Activated T-cell treated with anti-CD3 and anti-CD28 coated beads for 1 hour (primary cell): ENCODE results near the gene SNX6.
"Not testable (repeated sequence)": the region's sequence is repeated elsewhere in the genome, so short reads cannot be mapped to it uniquely, and the experiment has no call there.

Source experiments
- DNase-seq: peaks from one replicate; pipeline ENCODE4 v3.0.0-alpha.2; 2020; ENCODE audit warnings: low read depth

SNX6 gene

GRCh38 chr14:34629657-34630529, at the start of gene SNX6:
TSS of gene SNX6 (minus strand) at chr14:34630148. CDS start at chr14:34630116, 32 bp downstream.
- DNase-seq = peak; percentile 68

- DNase-seq = no peak
Observed at GRCh38 chr14:34678735-34679134, 48.8 kb upstream of the SNX6 start.

GRCh38 chr14:34678306-34678705, 48.4 kb upstream of the SNX6 start:
- DNase-seq = no peak

DNA sequence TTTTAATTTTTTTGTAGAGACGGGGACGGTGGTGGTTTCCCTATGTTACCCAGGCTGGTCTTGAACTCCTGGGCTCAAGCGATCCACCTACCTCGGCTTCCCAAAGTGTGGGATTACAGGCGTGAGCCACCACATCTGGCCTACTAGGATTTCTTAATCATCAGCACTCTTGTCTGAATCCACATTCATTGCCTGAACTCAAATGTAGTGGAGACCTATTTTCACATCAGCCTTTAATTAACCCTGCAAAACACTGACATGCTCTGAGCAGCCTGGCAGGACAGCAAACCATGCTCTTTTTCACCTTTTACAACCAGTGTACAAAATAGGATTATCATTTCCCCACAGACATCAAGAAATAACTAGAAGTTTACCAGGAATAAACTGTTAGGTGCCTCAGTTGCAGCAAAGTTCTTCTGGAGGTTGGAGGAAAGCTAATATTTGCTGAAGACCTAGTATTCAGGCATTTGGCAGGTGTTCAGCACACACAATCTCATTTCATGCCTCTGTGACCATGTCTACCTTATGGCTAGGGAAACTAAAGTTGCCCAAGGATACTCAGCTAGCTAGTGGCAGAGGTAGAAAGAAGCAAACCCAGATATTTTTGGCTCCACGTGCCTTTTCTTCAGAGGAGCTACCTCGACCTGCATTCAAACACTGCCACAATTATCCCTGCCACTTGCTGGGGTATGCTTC, 46.7 kb upstream of the SNX6 start:
- DNase-seq = no peak

GRCh38 chr14:34673702-34674101, 43.8 kb upstream of the SNX6 start:
- DNase-seq = no peak

DNA sequence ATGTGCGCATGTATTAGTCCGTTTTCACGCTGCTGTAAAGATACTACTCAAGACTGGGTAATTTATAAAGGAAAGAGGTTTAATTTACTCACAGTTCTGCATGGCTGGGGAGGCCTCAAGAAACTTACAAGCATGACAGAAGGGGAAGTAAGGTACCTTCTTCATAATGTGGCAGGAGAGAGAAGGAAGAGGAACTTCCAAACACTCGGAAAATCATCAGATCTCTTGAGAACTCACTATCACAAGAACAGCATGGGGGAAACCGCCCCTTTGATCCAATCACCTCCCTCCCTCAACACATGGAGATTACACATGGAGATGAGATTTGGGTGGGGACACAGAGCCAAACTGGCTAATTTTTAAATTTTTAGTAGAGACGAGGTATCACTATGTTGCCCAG, 41.8 kb upstream of the SNX6 start:
- DNase-seq = no peak

DNA sequence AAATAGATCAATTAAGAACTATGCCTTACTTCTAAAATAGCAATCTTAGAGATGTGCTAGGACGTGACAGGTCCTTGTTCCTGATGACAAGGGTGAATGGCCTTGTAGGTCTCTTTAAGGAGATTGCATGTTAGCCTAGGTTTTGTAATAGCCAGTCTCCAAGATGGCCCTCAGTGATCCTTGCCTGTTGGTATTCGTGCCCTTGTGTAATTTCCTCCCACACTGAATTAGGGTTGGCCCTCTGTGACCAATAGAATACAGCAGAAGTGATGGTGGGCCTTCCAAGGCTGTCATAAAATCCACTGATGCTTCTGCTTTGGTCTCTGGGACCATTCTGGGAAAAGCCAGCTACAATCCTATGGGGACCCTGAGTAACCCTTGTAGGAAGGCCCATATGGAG, 38.2 kb upstream of the SNX6 start:
- no peak for DNase-seq

- DNase-seq = no peak
Observed at GRCh38 chr14:34667007-34667406, 37.1 kb upstream of the SNX6 start.

- DNase-seq = no peak
Observed at GRCh38 chr14:34665785-34666435, 36.0 kb upstream of the SNX6 start.

DNA sequence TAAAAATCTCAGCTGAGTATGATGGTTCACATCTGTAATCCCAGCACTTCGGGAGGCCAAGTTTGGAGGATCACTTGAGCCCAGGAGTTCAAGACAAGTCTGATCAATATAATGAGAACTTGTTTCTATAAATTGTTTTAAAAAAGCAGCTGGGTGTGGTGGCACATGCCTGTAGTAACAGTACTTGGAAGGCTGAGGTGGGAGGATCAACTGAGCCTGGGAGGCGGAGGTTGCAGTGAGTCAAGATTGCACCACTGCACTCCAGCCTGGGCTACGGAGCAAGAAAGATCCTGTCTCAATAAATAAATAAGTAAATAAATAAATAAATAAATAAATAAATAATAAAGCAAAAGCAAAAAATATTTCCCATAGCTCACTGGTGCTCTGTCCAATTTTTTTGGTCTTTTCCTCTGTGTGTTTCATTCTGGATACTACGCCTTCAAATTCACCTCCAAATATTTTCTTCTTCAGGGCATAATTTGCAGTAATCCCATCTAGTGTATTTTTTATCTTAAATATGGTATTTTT, 32.7 kb upstream of the SNX6 start:
- no peak for DNase-seq

GRCh38 chr14:34660796-34661195, 30.8 kb upstream of the SNX6 start:
- no peak for DNase-seq

DNA sequence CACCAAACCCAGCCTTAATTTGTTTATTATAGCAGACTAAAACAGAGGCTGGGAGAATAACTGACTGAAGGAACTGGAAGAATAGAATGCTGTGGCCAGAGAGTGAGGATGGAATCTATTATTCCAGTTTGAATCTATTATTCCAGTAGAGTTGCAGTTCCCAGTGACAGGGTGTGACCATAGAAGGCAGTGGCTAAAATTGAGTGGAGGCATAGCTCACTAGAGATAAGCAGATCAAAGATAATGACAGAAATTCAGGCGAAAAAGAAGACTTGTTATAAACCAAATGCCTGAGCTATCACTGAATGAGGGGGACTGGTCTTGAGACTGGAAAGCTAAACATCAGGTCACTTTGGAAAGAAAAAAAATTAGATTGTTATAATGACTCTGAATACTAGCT, 26.0 kb upstream of the SNX6 start:
- no peak for DNase-seq

DNA sequence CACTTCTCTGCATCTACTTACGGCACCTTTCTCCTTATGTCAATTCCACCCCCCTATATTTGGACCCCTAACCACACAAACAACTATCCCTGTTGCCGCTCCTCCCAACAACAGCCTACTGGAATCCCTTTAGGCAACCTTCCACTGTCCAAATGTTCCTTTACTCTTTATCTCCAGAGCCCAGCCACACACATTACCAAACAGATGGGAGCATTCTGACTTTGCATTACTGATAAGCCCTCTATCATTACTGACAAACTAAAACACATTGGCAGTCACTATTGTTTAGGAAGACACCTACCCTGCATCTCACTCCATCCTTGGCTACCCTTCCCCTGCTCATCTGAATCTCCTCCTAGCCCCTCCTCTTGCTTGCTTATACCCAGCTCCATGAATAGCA, 23.1 kb upstream of the SNX6 start:
- not testable (repeated sequence) for DNase-seq

DNA sequence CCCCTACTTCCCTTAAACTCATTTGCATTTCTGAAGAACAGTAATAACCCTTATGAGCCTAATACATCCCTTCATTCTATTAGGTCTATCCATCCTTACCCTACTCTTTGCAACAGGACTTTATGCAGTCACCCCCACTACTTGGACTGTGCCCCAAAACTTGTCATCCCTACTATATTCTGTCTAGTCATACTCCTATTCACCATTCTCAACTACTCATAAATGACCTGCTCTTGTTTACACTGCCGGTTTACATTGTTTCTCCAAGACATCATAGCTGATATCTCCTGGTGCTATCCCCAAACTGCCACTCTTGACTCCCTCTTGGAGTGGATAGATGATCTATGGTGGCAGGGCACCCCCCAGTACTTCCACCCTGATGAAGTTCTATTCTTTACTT, 22.4 kb upstream of the SNX6 start:
- not testable (repeated sequence) for DNase-seq

DNA sequence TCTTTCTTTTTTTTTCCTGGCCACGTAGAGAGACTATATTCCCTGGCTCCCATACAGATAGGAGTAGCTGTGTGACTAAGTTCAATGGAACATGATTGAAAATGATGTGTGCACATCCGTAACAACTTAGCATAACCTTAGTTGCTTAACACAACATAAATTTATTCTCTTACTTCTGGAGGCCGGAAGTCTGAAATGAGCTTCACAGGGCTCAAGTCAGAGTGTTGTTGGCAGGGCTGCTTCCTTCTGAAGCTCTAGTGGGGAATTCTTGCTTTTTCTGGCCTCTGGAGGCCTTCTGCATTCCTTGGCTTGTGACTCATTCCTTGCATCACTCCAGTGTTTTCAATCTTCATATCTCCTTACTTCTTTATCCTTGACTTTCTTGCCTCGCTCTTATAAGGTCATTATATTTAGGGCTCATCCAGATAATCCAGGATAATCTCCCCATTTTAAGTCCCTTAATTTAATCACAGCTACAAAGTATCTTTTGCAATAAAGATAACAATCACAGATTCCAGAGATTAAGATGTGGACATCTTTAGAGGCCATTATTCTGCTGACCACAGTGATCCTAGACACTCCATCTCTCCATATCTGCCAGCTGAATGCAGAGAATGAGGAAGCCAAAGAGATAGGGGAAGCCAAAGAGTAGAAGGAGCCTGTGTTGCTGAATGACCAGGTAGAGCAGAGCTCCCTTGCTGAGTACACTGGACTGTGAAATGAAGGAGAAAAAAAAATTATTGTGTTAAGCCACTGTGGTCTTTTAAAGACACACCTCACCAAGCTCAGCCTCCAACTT, 21.0 kb upstream of the SNX6 start:
- DNase-seq = no peak

- not testable (repeated sequence) for DNase-seq
Observed at GRCh38 chr14:34650006-34650405, 20.1 kb upstream of the SNX6 start.

GRCh38 chr14:34649344-34649743, 19.4 kb upstream of the SNX6 start:
- DNase-seq = no peak

DNA sequence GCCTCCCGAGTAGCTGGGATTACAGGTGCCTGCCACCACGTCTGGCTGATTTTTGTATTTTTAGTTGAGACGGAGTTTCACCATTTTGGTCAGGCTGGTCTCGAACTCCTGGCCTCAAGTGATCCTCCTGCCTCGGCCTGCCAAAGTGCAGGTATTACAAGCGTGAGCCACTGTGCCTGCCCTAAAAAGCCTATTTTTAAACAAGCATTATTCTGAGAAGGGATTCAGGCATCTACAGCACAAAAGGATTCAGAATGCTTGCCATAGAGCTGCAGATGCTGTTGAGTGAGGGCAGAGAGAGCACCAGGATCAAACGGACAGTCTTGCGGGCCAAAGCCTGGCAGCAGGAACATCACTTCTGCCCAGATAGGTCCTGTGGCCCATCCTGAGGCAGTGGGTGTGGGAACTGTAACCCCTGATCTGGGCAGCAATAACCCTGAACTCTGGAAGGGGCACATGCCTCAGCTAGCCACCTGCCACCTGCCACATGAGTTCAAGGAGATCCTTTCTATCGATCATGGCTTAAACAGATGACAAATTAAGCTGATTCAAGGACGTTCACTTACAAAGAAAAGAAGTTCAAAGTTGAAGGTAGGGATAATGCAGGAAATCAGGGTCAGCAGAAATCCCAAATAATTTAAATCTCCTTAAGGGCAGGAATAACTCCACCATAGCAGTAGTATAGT, 16.8 kb upstream of the SNX6 start:
- no peak for DNase-seq

- DNase-seq = no peak
Observed at GRCh38 chr14:34643361-34643760, 13.4 kb upstream of the SNX6 start.

DNA sequence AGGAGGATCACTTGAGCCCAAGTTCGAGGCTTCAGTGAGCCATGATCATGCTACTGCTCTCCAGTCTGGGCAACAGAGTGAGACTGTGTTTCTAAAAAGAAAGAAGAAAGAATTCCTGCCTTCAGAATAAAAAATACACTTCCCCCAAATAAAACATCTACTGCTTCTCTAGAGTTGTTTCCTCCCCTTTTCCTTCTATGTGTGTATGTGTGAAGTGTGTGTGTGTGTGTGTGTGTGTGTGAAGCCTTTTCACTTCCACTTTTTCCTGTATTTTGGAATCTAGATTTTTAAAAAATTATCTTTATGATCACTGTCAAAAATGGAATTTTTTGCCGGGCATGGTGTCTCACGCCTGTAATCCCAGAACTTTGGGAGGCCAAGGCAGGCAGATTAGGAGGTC, 12.6 kb upstream of the SNX6 start:
- DNase-seq = no peak

- no peak for DNase-seq
Observed at GRCh38 chr14:34640826-34641225, 10.9 kb upstream of the SNX6 start.
